RWPE1 (cell line): Measurements from ENCODE around the gene ABLIM2.

Experiments used
- CTCF ChIA-PET: fragments of 350-600 bp; sonication (Branson Sonifier 250); formaldehyde crosslinking; extraction: SDS; loops from one replicate; lab custom pipeline; 2021; lab: Yijun Ruan, JAX
- POLR2A ChIA-PET: fragments of 400-600 bp; formaldehyde crosslinking; extraction: SDS; loops from one replicate; lab custom pipeline; 2020; ENCODE audit warnings: antibody characterized with exemption; ENCODE audit not compliant: low non-redundant PET; lab: Yijun Ruan, JAX
- DNase-seq: peaks from one replicate; pipeline ENCODE4 v3.0.0; 2012; ENCODE audit warnings: low spot score
- H3K27ac ChIP-seq: fragments of 450-650 bp; 2 replicates; pipeline ENCODE4 v1.5.1; 2017
- CTCF ChIP-seq: fragments of 450-650 bp; conservative IDR thresholded peaks from 2 replicates; pipeline ENCODE4 v1.5.1; 2017; ENCODE audit warnings: low read depth, mild to moderate bottlenecking

The ABLIM2 gene

GRCh38 chr4:8030121-8030781, 128.4 kb downstream of the ABLIM2 start:
- TF ChIP-seq CTCF = no peak
- peak overlapping the region; percentile 93 for H3K27ac ChIP-seq
- POLR2A ChIA-PET = no interaction called here
- CTCF ChIA-PET = interaction anchor here (0.5 to 0.6 kb wide), 3 partner anchors 15 to 187 kb away, joined by 3 to 4 read pairs (median 4); no protein-coding TSS in a partner anchor
- DNase-seq = peak; percentile 68

GRCh38 chr4:8029689-8030088, 128.9 kb downstream of the ABLIM2 start:
- POLR2A ChIA-PET = no interaction called here
- peak overlapping the region; percentile 93 for H3K27ac ChIP-seq
- TF ChIP-seq CTCF = no peak
- CTCF ChIA-PET = interaction anchor here (0.6 kb wide), 2 partner anchors 165 to 307 kb away, joined by 3 to 4 read pairs; no protein-coding TSS in a partner anchor
- DNase-seq = peak; percentile 81

GRCh38 chr4:8028884-8029568, 129.6 kb downstream of the ABLIM2 start:
- CTCF ChIA-PET = interaction anchor here (0.6 kb wide), 1 partner anchor 306 kb away, joined by 3 read pairs; no protein-coding TSS in a partner anchor
- POLR2A ChIA-PET = no interaction called here
- TF ChIP-seq CTCF = no peak

GRCh38 chr4:8028368-8028767, 130.2 kb downstream of the ABLIM2 start:
- no peak overlapping the region for H3K27ac ChIP-seq
- no peak for DNase-seq
- CTCF ChIA-PET = no interaction called here
- POLR2A ChIA-PET = no interaction called here
- TF ChIP-seq CTCF = no peak

More at GRCh38 chr4:8028884-8029568, 129.6 kb downstream of the ABLIM2 start:
- no peak for DNase-seq
- H3K27ac ChIP-seq = peak overlapping the region; percentile 93

GRCh38 chr4:8026453-8026852, 132.2 kb downstream of the ABLIM2 start:
- ChIA-PET POLR2A (no interaction called here), CTCF (interaction anchor here (0.7 kb wide), 1 partner anchor 500 kb away, joined by 3 read pairs; no protein-coding TSS in a partner anchor)
- DNase-seq = no peak
- H3K27ac ChIP-seq = peak overlapping the region; percentile 63
- no peak for TF ChIP-seq CTCF

GRCh38 chr4:8025668-8026067, 132.9 kb downstream of the ABLIM2 start:
- ChIA-PET CTCF (no interaction called here), POLR2A (no interaction called here)
- no peak for TF ChIP-seq CTCF
- H3K27ac ChIP-seq = peak overlapping the region; percentile 63
- no peak for DNase-seq
